NCI-H187 (cell line): ENCODE measurements around the gene OR1J2.
"Not testable (repeated sequence)": the region's sequence is repeated elsewhere in the genome, so short reads cannot be mapped to it uniquely, and the experiment has no call there.

Experiments
- DNase-seq, 2 experiments: peaks; one replicate each; lab custom pipeline; 2025; lab: John Stamatoyannopoulos, UW

Gene OR1J2

GRCh38 chr9:122510502-122510901, at the start of gene OR1J2:
TSS of gene OR1J2 (plus strand) at chr9:122510802. CDS start at chr9:122510802, 0 bp downstream.
- DNase-seq, result no peak

GRCh38 chr9:122463828-122464632, 46.6 kb upstream of the OR1J2 start:
- peak; percentile 57 to 64 for DNase-seq

GRCh38 chr9:122464633-122465567, 45.7 kb upstream of the OR1J2 start:
- peak; percentile 15 to 22 for DNase-seq

- no peak for DNase-seq
Observed at GRCh38 chr9:122466456-122466855, 44.1 kb upstream of the OR1J2 start.

- DNase-seq, result no peak
Observed at GRCh38 chr9:122468735-122469134, 41.9 kb upstream of the OR1J2 start.

GRCh38 chr9:122474561-122474960, 36.0 kb upstream of the OR1J2 start:
- no peak for DNase-seq

GRCh38 chr9:122475717-122476116, 34.9 kb upstream of the OR1J2 start:
- no peak for DNase-seq

GRCh38 chr9:122477346-122477745, 33.3 kb upstream of the OR1J2 start:
- DNase-seq, result no peak

- no peak for DNase-seq
Observed at GRCh38 chr9:122477826-122478225, 32.8 kb upstream of the OR1J2 start, which contains the start of gene OR1J1. TSS of gene OR1J1 (minus strand) at chr9:122477926. CDS start at chr9:122477926, 0 bp downstream.

- DNase-seq, result no peak
Observed at GRCh38 chr9:122479062-122479461, 31.5 kb upstream of the OR1J2 start.

GRCh38 chr9:122498883-122499288, 11.7 kb upstream of the OR1J2 start:
- no peak for DNase-seq

GRCh38 chr9:122506964-122507363, 3.6 kb upstream of the OR1J2 start:
- no peak for DNase-seq

- DNase-seq, result no peak
Observed at GRCh38 chr9:122518226-122518625, 7.6 kb downstream of the OR1J2 start.

GRCh38 chr9:122518841-122519240, 8.2 kb downstream of the OR1J2 start, which contains the start of gene OR1J4:
TSS of gene OR1J4 (plus strand) at chr9:122519141. CDS start at chr9:122519141, 0 bp downstream.
- no peak for DNase-seq

GRCh38 chr9:122519376-122519775, 8.8 kb downstream of the OR1J2 start:
- no peak for DNase-seq

- no peak for DNase-seq
Observed at GRCh38 chr9:122526602-122527001, 16.0 kb downstream of the OR1J2 start.

GRCh38 chr9:122527193-122527592, 16.6 kb downstream of the OR1J2 start, which contains the start of gene OR1N1:
TSS of gene OR1N1 (minus strand) at chr9:122527293. CDS start at chr9:122527293, 0 bp downstream.
- DNase-seq, result no peak

GRCh38 chr9:122531157-122531556, 20.6 kb downstream of the OR1J2 start:
- not testable (repeated sequence) for DNase-seq

GRCh38 chr9:122536134-122536533, 25.5 kb downstream of the OR1J2 start:
- DNase-seq, result no peak

- DNase-seq, result not testable (repeated sequence)
Observed at GRCh38 chr9:122537066-122537465, 26.5 kb downstream of the OR1J2 start.

- DNase-seq, result no peak
Observed at GRCh38 chr9:122538757-122539156, 28.2 kb downstream of the OR1J2 start.

- no peak for DNase-seq
Observed at GRCh38 chr9:122546196-122546595, 35.6 kb downstream of the OR1J2 start.
